ENCODE measurements around the gene THSD7A.

DNA sequence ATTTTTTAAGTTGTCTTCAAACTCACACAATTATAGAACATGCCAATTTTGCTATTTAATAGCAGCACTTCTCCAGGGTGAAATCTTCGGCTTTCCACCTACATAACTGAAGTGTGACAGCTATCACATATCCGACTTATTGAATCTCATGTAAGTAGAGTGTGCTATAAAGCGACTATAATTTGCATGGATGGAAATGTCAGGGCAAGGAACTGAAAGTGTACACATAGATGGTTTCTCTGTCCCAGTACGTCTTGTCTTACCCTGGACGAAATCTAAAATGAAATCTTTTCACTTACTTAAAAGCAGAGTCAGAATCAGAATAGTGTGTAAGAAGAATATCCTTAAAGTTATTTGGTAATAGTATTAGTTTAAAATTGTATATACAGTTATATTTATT, 132.3 kb downstream of the THSD7A start:
- no peak for TF ChIP-seq BRD4 (CRISPR knock-in tag; IDR thresholded peaks at IDR 0.05)
- TF ChIP-seq, protein P1, sequence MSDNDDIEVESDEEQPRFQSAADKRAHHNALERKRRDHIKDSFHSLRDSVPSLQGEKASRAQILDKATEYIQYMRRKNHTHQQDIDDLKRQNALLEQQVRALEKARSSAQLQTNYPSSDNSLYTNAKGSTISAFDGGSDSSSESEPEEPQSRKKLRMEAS (IDR thresholded peaks at IDR 0.05) = no peak
